ENCODE measurements around the gene M6PR. TPM values are rescaled to one million over a fixed set of nuclear protein-coding genes. Genes with fewer than 3 reads are reported as not detected.

M6PR gene
- total and polyA plus RNA-seq, 10 of the 15 experiments (the other 5 are each of a cell fraction or from before 2014, with no cell fraction given), result 65.4 to 209 (median 139) TPM

GRCh38 chr12:8903646-8904045, 45.8 kb downstream of the M6PR start:
- SMC1A ChIA-PET (ENCODE audit: uncharacterized antibody, unreplicated experiment), result interaction anchor here (0.9 kb wide), 1 partner anchor 146 kb away, joined by 3 read pairs; no protein-coding TSS in a partner anchor
- Histone ChIP-seq H3K4me2 (ENCODE audit: control insufficient read depth, insufficient read depth) (no peak overlapping the region), H3K36me3 (ENCODE audit: control insufficient read depth in 2 of 2, insufficient read depth in 2 of 2, low read length in 1 of 2) (no peaks in the 10 kb centered on the region), H3K27me3 (replicated peaks in 1 of 2; ENCODE audit: control insufficient read depth in 2 of 2, insufficient read depth in 2 of 2, low read length in 1 of 2) (no peaks in the 10 kb centered on the region), H3K4me3 (no peak overlapping the region), H3K9me3 (replicated peaks; ENCODE audit: control insufficient read depth, insufficient read depth, low read length) (no peaks in the 10 kb centered on the region; the same call in 2 of the 3 replicates), H2AFZ (ENCODE audit: control insufficient read depth, low read depth, low read length) (no peak overlapping the region), H3K4me1 (ENCODE audit: control insufficient read depth, insufficient read depth, low read length) (no peaks in the 10 kb centered on the region), H3K79me2 (ENCODE audit: control insufficient read depth, insufficient read depth, low read length) (no peaks in the 10 kb centered on the region), H3K27ac (ENCODE audit: control insufficient read depth, insufficient read depth) (no peak overlapping the region), H3K9ac (ENCODE audit: control insufficient read depth, insufficient read depth, low read length) (no peak overlapping the region), H4K20me1 (ENCODE audit: control insufficient read depth, insufficient read depth) (no peaks in the 10 kb centered on the region)
- WGBS (ENCODE audit: insufficient coverage, insufficient replicate concordance, low lambda C conversion rate, missing lambda C conversion rate), result 48% methylated on average over 3 of the region's 3 CpGs
- POLR2A ChIA-PET, result no interaction called here
- intact Hi-C loops (cut with micrococcal nuclease; ENCODE audit: unreplicated experiment) (no loop called here), in situ Hi-C loops (cut with MboI) (no loop called here)
- RAD21 ChIA-PET (ENCODE audit: unreplicated experiment), result no interaction called here
- ATAC-seq (no peak), FAIRE-seq (no peak), DNase-seq (ENCODE audit: low read depth, low spot score) (no peak)
- no TSS peak for BruUV-seq (replicated peaks)
- CTCF ChIA-PET, result interaction anchor here (1.6 kb wide), 1 partner anchor 13 kb away, joined by 8 read pairs; no protein-coding TSS in a partner anchor
- TF ChIP-seq NFIC (IDR thresholded peaks at IDR 0.05; ENCODE audit: low read depth, low read length), result no peak
- no peak for TF ChIP-seq POLR2AphosphoS2 (IDR thresholded peaks at IDR 0.05; ENCODE audit: low read depth, low read length)
- TF ChIP-seq ZBTB33 (IDR thresholded peaks at IDR 0.05), result no peak
- TF ChIP-seq RBBP5 (conservative IDR thresholded peaks at IDR 0.05), result no peak
- no peak for TF ChIP-seq TCF3 (IDR thresholded peaks at IDR 0.05; ENCODE audit: borderline replicate concordance, insufficient read depth, low read depth, low read length)
- TF ChIP-seq ZBTB40 (IDR thresholded peaks at IDR 0.05; ENCODE audit: borderline replicate concordance), result no peak
- TF ChIP-seq ETV6 (conservative IDR thresholded peaks at IDR 0.05 in 1 of 2, IDR thresholded peaks at IDR 0.05 in 1 of 2; ENCODE audit: borderline replicate concordance in 1 of 2, low read depth in 1 of 2), result no peak
- no peak for TF ChIP-seq SP1 (IDR thresholded peaks at IDR 0.05; ENCODE audit: low read depth, low read length)
- TF ChIP-seq TAF1 (IDR thresholded peaks at IDR 0.05; ENCODE audit: borderline replicate concordance, low read depth, low read length), result no peak
- TF ChIP-seq BHLHE40 (IDR thresholded peaks at IDR 0.05; ENCODE audit: borderline replicate concordance in 1 of 2, low read depth in 2 of 2, low read length in 1 of 2), result no peak
- TF ChIP-seq CBX5 (IDR thresholded peaks at IDR 0.05; ENCODE audit: low read depth), result no peak
- TF ChIP-seq ZNF24 (IDR thresholded peaks at IDR 0.05), result no peak
- no peak for TF ChIP-seq RFX5 (IDR thresholded peaks at IDR 0.05; ENCODE audit: low read depth, low read length)
- no peak for TF ChIP-seq SIN3A (IDR thresholded peaks at IDR 0.05; ENCODE audit: low read depth, low read length)
- TF ChIP-seq FOS (IDR thresholded peaks at IDR 0.05; ENCODE audit: borderline replicate concordance, extremely low read depth, insufficient read length), result no peak
- no peak for TF ChIP-seq JUND (IDR thresholded peaks at IDR 0.05; ENCODE audit: low read depth, low read length)

All from GM12878 (cell line).